ENCODE results near the gene CRB2.

CRB2 gene

GRCh38 chr9:123421186-123421585 lies 65.2 kb downstream of the CRB2 start:
- DNase-seq (ENCODE audit: low spot score): no peak
- no peak for FAIRE-seq

GRCh38 chr9:123421801-123422455 lies 65.9 kb downstream of the CRB2 start:
- DNase-seq (ENCODE audit: low spot score) (no peak), FAIRE-seq (no peak)

- FAIRE-seq (no peak), DNase-seq (ENCODE audit: low spot score) (no peak)
Observed at GRCh38 chr9:123422635-123423310, 66.8 kb downstream of the CRB2 start.

- DNase-seq (ENCODE audit: low spot score): no peak
- no peak for FAIRE-seq
Observed at GRCh38 chr9:123423311-123423640, 67.3 kb downstream of the CRB2 start.

GRCh38 chr9:123424131-123424530 lies 68.1 kb downstream of the CRB2 start:
- FAIRE-seq (no peak), DNase-seq (ENCODE audit: low spot score) (no peak)

GRCh38 chr9:123424552-123425225 lies 68.7 kb downstream of the CRB2 start:
- no peak for DNase-seq (ENCODE audit: low spot score)
- no peak for FAIRE-seq

GRCh38 chr9:123425261-123425821 lies 69.3 kb downstream of the CRB2 start:
- DNase-seq (ENCODE audit: low spot score) (no peak), FAIRE-seq (no peak)

- DNase-seq (ENCODE audit: low spot score) (no peak), FAIRE-seq (no peak)
Observed at GRCh38 chr9:123425836-123426365, 69.9 kb downstream of the CRB2 start.

GRCh38 chr9:123426406-123426805 lies 70.4 kb downstream of the CRB2 start:
- DNase-seq (ENCODE audit: low spot score) (no peak), FAIRE-seq (no peak)

Measured in urothelium cell line (cell line).